GM12878 (cell line): ENCODE data around the gene TOMM34. TPM values are rescaled to one million over a fixed set of nuclear protein-coding genes. Genes with fewer than 3 reads are reported as not detected.
A peak's percentile ranks its signal among the peaks of the same experiment; 100 is the strongest.

Experiments used
- ASH2L ChIP-seq: fragments of 300-600, 200-600 bp; sonication (generic); IDR thresholded peaks from 2 replicates; pipeline ENCODE4 v1.6.1; 2017; ENCODE audit warnings: low read depth, mild to moderate bottlenecking, borderline replicate concordance
- CBX3 ChIP-seq: fragments of 200-600 bp; sonication (generic); IDR thresholded peaks from 2 replicates; pipeline ENCODE4 v1.6.1; 2016; ENCODE audit warnings: low read depth, borderline replicate concordance
- EED ChIP-seq: sonication (generic); IDR thresholded peaks from 2 replicates; pipeline ENCODE4 v1.6.1; 2016; ENCODE audit warnings: antibody characterized with exemption, low read depth
- ESRRA ChIP-seq: IDR thresholded peaks from 2 replicates; pipeline ENCODE4 v1.6.1; 2012; ENCODE audit warnings: mild to moderate bottlenecking, low read length, improper control_type of control experiment
- EZH2 ChIP-seq: IDR thresholded peaks from 2 replicates; pipeline ENCODE4 v1.6.1; 2012; ENCODE audit warnings: low read depth, mild to moderate bottlenecking, control low read depth, inconsistent platforms, low read length, borderline replicate concordance; ENCODE audit not compliant: control insufficient read depth
- FOXM1 ChIP-seq: IDR thresholded peaks from 2 replicates; pipeline ENCODE4 v1.6.1; 2012; ENCODE audit warnings: low read depth, mild to moderate bottlenecking, inconsistent platforms, low read length, moderate library complexity
- GATAD2B ChIP-seq: fragments of 450-650 bp; conservative IDR thresholded peaks from 2 replicates; pipeline ENCODE4 v1.6.1; 2017; ENCODE audit warnings: low read depth, mild to moderate bottlenecking, moderate library complexity
- IKZF2 ChIP-seq, 2 experiments: fragments of 450-650 bp; IDR thresholded peaks; 2 replicates each; pipeline ENCODE4 v1.6.1; 2017; ENCODE audit warnings: mild to moderate bottlenecking in 2 of 2, moderate library complexity in 2 of 2
- MEF2B ChIP-seq: fragments of 450-650 bp; IDR thresholded peaks from 2 replicates; pipeline ENCODE4 v1.6.1; 2018; ENCODE audit warnings: mild to moderate bottlenecking, moderate library complexity; ENCODE audit not compliant: partially characterized antibody, poor library complexity, severe bottlenecking
- NBN ChIP-seq: fragments of 450-650 bp; IDR thresholded peaks from 2 replicates; pipeline ENCODE4 v1.6.1; 2016
- TARDBP ChIP-seq: IDR thresholded peaks from 2 replicates; pipeline ENCODE4 v1.6.1; 2016; ENCODE audit warnings: borderline replicate concordance
- polyA plus RNA-seq, 11 experiments: library from polyadenylated mRNA; depleted of rRNA in 4 of 11; unstranded in 6 of 11; stranded (reverse) in 5 of 11; fragments of >200 nt; fragmentation: Nextera tagmentation in 4 of 11; fragmentation: Illumina TruSeq in 1 of 11; extraction: Ambion mirVana in 4 of 11; extraction: Trizol in 1 of 11; gene quantifications; 1 replicate in 1 of 11; 2 replicates in 10 of 11; pipeline versions ENCODE4 v1.2.1 to v1.2.3, GENCODE V29; 2011 to 2016; ENCODE audit warnings: inconsistent platforms in 2 of 11, missing spikeins in 2 of 11, low read depth in 1 of 11
- total RNA-seq, 4 experiments: library from RNA; depleted of rRNA in 3 of 4; stranded (reverse); fragments of >200 nt in 3 of 4; fragmentation: Illumina TruSeq in 1 of 4; extraction: Trizol in 1 of 4; gene quantifications; 2 replicates each; pipeline versions ENCODE4 v1.2.1 to v1.2.3, GENCODE V29; 2013 to 2021
- TF ChIP-seq, protein P1 (sequence below): fragments of 450-650 bp; IDR thresholded peaks from 2 replicates; pipeline ENCODE4 v1.6.1; 2017; ENCODE audit warnings: mild to moderate bottlenecking, low read depth, inconsistent platforms; ENCODE audit not compliant: poor library complexity, severe bottlenecking
- TF ChIP-seq, protein P2 (sequence below): IDR thresholded peaks from 2 replicates; pipeline ENCODE4 v1.6.1; 2011; ENCODE audit warnings: borderline replicate concordance, low read depth, mild to moderate bottlenecking, moderate library complexity, mixed read lengths, low read length; ENCODE audit not compliant: insufficient read depth; ENCODE audit errors: extremely low read length

Gene TOMM34
- total and polyA plus RNA-seq, 10 of the 15 experiments (the other 5 are each of a cell fraction or from before 2014, with no cell fraction given), result 14.0 to 73.8 (median 43.9) TPM

DNA sequence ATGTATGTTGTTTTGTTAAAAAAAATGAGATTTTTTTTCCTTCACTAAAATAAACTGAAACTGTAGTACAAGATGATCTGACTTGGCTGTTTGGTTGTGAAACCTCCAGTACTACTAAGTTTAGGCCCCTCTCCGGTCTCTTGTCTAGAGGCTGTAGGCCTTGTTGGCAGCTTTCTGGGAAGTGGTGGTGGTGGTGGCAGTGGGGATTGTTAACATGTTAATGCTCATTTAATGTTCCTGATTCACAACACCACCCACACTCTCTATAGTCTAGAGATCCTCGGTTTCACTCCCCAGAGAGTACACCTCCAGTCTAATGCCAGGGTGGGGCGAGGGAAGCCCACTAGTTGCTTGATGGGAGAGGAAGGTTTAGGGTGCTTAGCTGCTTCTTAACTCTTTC is 30.2 kb upstream of the TOMM34 start (continued):
- TF ChIP-seq, protein P1, sequence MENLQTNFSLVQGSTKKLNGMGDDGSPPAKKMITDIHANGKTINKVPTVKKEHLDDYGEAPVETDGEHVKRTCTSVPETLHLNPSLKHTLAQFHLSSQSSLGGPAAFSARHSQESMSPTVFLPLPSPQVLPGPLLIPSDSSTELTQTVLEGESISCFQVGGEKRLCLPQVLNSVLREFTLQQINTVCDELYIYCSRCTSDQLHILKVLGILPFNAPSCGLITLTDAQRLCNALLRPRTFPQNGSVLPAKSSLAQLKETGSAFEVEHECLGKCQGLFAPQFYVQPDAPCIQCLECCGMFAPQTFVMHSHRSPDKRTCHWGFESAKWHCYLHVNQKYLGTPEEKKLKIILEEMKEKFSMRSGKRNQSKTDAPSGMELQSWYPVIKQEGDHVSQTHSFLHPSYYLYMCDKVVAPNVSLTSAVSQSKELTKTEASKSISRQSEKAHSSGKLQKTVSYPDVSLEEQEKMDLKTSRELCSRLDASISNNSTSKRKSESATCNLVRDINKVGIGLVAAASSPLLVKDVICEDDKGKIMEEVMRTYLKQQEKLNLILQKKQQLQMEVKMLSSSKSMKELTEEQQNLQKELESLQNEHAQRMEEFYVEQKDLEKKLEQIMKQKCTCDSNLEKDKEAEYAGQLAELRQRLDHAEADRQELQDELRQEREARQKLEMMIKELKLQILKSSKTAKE, result no peak
- no peak for TF ChIP-seq FOXM1
- 0 out of 2 replicates have a peak, but pooled peaks have one; percentile 16 for TF ChIP-seq NBN
- no peak for TF ChIP-seq TARDBP
- peak in 1 of 2 experiments; percentile 22; a peak in 1 of 4 replicates for TF ChIP-seq IKZF2 (IDR thresholded peaks at IDR 0.05)
- TF ChIP-seq GATAD2B, result 0 out of 2 replicates have a peak, but pooled peaks have one; percentile 44
- TF ChIP-seq CBX3, result no peak
- TF ChIP-seq EZH2, result no peak
- TF ChIP-seq ASH2L, result no peak
- TF ChIP-seq, protein P2, sequence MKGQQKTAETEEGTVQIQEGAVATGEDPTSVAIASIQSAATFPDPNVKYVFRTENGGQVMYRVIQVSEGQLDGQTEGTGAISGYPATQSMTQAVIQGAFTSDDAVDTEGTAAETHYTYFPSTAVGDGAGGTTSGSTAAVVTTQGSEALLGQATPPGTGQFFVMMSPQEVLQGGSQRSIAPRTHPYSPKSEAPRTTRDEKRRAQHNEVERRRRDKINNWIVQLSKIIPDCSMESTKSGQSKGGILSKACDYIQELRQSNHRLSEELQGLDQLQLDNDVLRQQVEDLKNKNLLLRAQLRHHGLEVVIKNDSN, result no peak
- TF ChIP-seq EED, result peak; percentile 26; the same call in 1 of the 2 replicates
- TF ChIP-seq MEF2B, result peak; percentile 83
- TF ChIP-seq ESRRA, result no peak
